H9 (cell line): ENCODE measurements around the gene CEP192. TPM values are rescaled to one million over a fixed set of nuclear protein-coding genes. Genes with fewer than 3 reads are reported as not detected.

Experiments used
- DNase-seq: peaks from one replicate; pipeline ENCODE4 v3.0.0-alpha.2; 2017
- H2AFZ ChIP-seq: one replicate; pipeline ENCODE4 v1.6.1; 2013; ENCODE audit warnings: mild to moderate bottlenecking, low read length, control low read depth, moderate library complexity
- H2AK5ac ChIP-seq: 2 replicates; pipeline ENCODE4 v1.6.1; 2013; ENCODE audit warnings: low read length, control low read depth, mixed read lengths; ENCODE audit not compliant: insufficient read length
- H2BK120ac ChIP-seq: one replicate; pipeline ENCODE4 v1.6.1; 2013; ENCODE audit warnings: low read depth, mild to moderate bottlenecking, low read length, control low read depth, inconsistent platforms; ENCODE audit not compliant: poor library complexity, severe bottlenecking
- H2BK12ac ChIP-seq: 2 replicates; pipeline ENCODE4 v1.6.1; 2013; ENCODE audit warnings: low read length, control low read depth, mixed read lengths, low read depth; ENCODE audit not compliant: insufficient read length
- H2BK15ac ChIP-seq: 2 replicates; pipeline ENCODE4 v1.6.1; 2013; ENCODE audit warnings: low read depth, low read length, control low read depth
- H2BK20ac ChIP-seq: one replicate; pipeline ENCODE4 v1.6.1; 2013; ENCODE audit warnings: low read depth, mild to moderate bottlenecking, low read length, control low read depth, inconsistent platforms; ENCODE audit not compliant: poor library complexity, severe bottlenecking
- H2BK5ac ChIP-seq: 2 replicates; pipeline ENCODE4 v1.6.1; 2013; ENCODE audit warnings: low read length, control low read depth, mixed read lengths; ENCODE audit not compliant: insufficient read length
- H3K14ac ChIP-seq: 2 replicates; pipeline ENCODE4 v1.6.1; 2013; ENCODE audit warnings: low read length, control low read depth; ENCODE audit not compliant: insufficient read depth
- H3K18ac ChIP-seq: 2 replicates; pipeline ENCODE4 v1.6.1; 2013; ENCODE audit warnings: low read depth, mild to moderate bottlenecking, mixed read lengths, low read length, control low read depth; ENCODE audit not compliant: insufficient read length
- H3K23ac ChIP-seq: 2 replicates; pipeline ENCODE4 v1.6.1; 2013; ENCODE audit warnings: low read length, control low read depth, mixed read lengths, low read depth; ENCODE audit not compliant: insufficient read length
- H3K23me2 ChIP-seq: 2 replicates; pipeline ENCODE4 v1.6.1; 2013; ENCODE audit warnings: low read depth, mild to moderate bottlenecking, mixed read lengths, low read length, control low read depth; ENCODE audit not compliant: insufficient read length, poor library complexity, severe bottlenecking
- H3K27ac ChIP-seq: 2 replicates; pipeline ENCODE4 v1.5.1; 2013; ENCODE audit warnings: low read length, control low read depth, mixed read lengths, low read depth; ENCODE audit not compliant: insufficient read length
- H3K27me3 ChIP-seq: 2 replicates; pipeline ENCODE4 v1.6.1; 2013; ENCODE audit warnings: low read length, control low read depth, inconsistent platforms; ENCODE audit not compliant: insufficient read depth
- H3K4ac ChIP-seq: 2 replicates; pipeline ENCODE4 v1.6.1; 2013; ENCODE audit warnings: low read depth, mild to moderate bottlenecking, control low read depth, inconsistent platforms, low read length, moderate library complexity
- H3K4me1 ChIP-seq: 2 replicates; pipeline ENCODE4 v1.6.1; 2013; ENCODE audit warnings: low read length, control low read depth, inconsistent platforms; ENCODE audit not compliant: insufficient read depth
- H3K4me2 ChIP-seq: 2 replicates; pipeline ENCODE4 v1.6.1; 2013; ENCODE audit warnings: low read length, control low read depth, mixed read lengths; ENCODE audit not compliant: insufficient read length, insufficient read depth
- H3K56ac ChIP-seq: 2 replicates; pipeline ENCODE4 v1.6.1; 2013; ENCODE audit warnings: low read depth, mild to moderate bottlenecking, mixed read lengths, low read length, control low read depth; ENCODE audit not compliant: insufficient read length
- H3K79me1 ChIP-seq: 2 replicates; pipeline ENCODE4 v1.6.1; 2013; ENCODE audit warnings: low read depth, mild to moderate bottlenecking, moderate library complexity, low read length, control low read depth, inconsistent platforms; ENCODE audit not compliant: insufficient read depth, poor library complexity, severe bottlenecking
- H3K79me2 ChIP-seq: 2 replicates; pipeline ENCODE4 v1.6.1; 2013; ENCODE audit warnings: low read length, control low read depth, inconsistent platforms; ENCODE audit not compliant: insufficient read depth
- H3K9ac ChIP-seq: 2 replicates; pipeline ENCODE4 v1.6.1; 2013; ENCODE audit warnings: low read length, control low read depth, mixed read lengths; ENCODE audit not compliant: insufficient read length; ENCODE audit errors: extremely low read depth
- H3K9me3 ChIP-seq: one replicate; pipeline ENCODE4 v1.6.1; 2013; ENCODE audit warnings: low read depth, low read length, inconsistent platforms; ENCODE audit not compliant: control insufficient read depth
- H3T11ph ChIP-seq: one replicate; pipeline ENCODE4 v1.6.1; 2013; ENCODE audit warnings: mild to moderate bottlenecking, low read length, control low read depth, inconsistent platforms
- H4K20me1 ChIP-seq: one replicate; pipeline ENCODE4 v1.6.1; 2013; ENCODE audit not compliant: control insufficient read depth, insufficient read length, insufficient read depth
- H4K5ac ChIP-seq: 2 replicates; pipeline ENCODE4 v1.6.1; 2013; ENCODE audit warnings: low read depth, mild to moderate bottlenecking, mixed read lengths, low read length, control low read depth; ENCODE audit not compliant: insufficient read length
- H4K8ac ChIP-seq: replicated peaks from 2 replicates; pipeline ENCODE4 v1.6.1; 2013; ENCODE audit warnings: low read length, control low read depth, mixed read lengths, low read depth; ENCODE audit not compliant: insufficient read length
- H4K91ac ChIP-seq: 2 replicates; pipeline ENCODE4 v1.6.1; 2013; ENCODE audit warnings: low read depth, mild to moderate bottlenecking, moderate library complexity, mixed read lengths, low read length, control low read depth; ENCODE audit not compliant: insufficient read length
- H3K27ac Mint-ChIP-seq, 3 experiments: 2 replicates in 2 of 3; 3 replicates in 1 of 3; pipeline ENCODE4 v1.8.0; 2020 to 2021; ENCODE audit warnings: mixed read lengths in 3 of 3, mild to moderate bottlenecking in 1 of 3, moderate library complexity in 1 of 3
- H3K27me3 Mint-ChIP-seq: 2 replicates; pipeline ENCODE4 v1.8.0; 2021; ENCODE audit warnings: low read depth, mild to moderate bottlenecking, moderate library complexity, mixed read lengths
- H3K36me3 Mint-ChIP-seq, 3 experiments: 2 replicates in 2 of 3; 3 replicates in 1 of 3; pipeline ENCODE4 v1.8.0; 2020 to 2021; ENCODE audit warnings: low read depth in 3 of 3, mixed read lengths in 3 of 3; ENCODE audit not compliant: insufficient read depth in 1 of 3
- H3K4me1 Mint-ChIP-seq, 2 experiments: 2 replicates each; pipeline ENCODE4 v1.8.0; 2020; ENCODE audit warnings: mixed read lengths in 2 of 2
- H3K4me3 Mint-ChIP-seq, 2 experiments: 2 replicates in 1 of 2; 3 replicates in 1 of 2; pipeline ENCODE4 v1.8.0; 2020 to 2021; ENCODE audit warnings: mild to moderate bottlenecking in 2 of 2, mixed read lengths in 2 of 2, moderate library complexity in 1 of 2
- H3K9me3 Mint-ChIP-seq, 2 experiments: 2 replicates in 1 of 2; 3 replicates in 1 of 2; pipeline ENCODE4 v1.8.0; 2020; ENCODE audit warnings: mild to moderate bottlenecking in 2 of 2, mixed read lengths in 2 of 2, moderate library complexity in 1 of 2
- CTCF ChIP-seq: fragments of 200-600 bp; sonication (generic); conservative IDR thresholded peaks from 3 replicates; pipeline ENCODE4 v1.8.0; 2021; ENCODE audit warnings: antibody characterized with exemption, mild to moderate bottlenecking
- WGBS: extraction: QIAGEN DNeasy Blood & Tissue Kit; methylation state at CpG from one replicate; pipeline ENCODE4 v1.1.7; 2013; ENCODE audit warnings: missing lambda C conversion rate, low lambda C conversion rate, mixed read lengths; ENCODE audit not compliant: insufficient read length; ENCODE audit errors: extremely low coverage; 5-methylcytosine and 5-hydroxymethylcytosine counted together
- total RNA-seq: library from RNA; stranded (reverse); gene quantifications from 2 replicates; pipeline ENCODE4 v1.2.1, GENCODE V29; 2021

Gene CEP192
- total RNA-seq, 1 experiment from 2014 or later, result 23.5 TPM

- no CpG with 5 or more reads among the region's 6 CpGs for WGBS
Measured at GRCh38 chr18:12998332-12999060, 7.3 kb downstream of the CEP192 start.

More at GRCh38 chr18:12998332-12999060, 7.3 kb downstream of the CEP192 start:
- Histone ChIP-seq H2BK12ac (no peak overlapping the region), H3K23ac (no peak overlapping the region), H3T11ph (no peak overlapping the region), H4K5ac (no peak overlapping the region), H2AK5ac (no peak overlapping the region), H3K4me1 (no peaks in the 10 kb centered on the region), H3K79me2 (peaks cover 18% of the 10 kb centered on the region; the same call in 1 of the 2 replicates), H3K23me2 (no peaks in the 10 kb centered on the region), H3K4ac (no peak overlapping the region), H2BK5ac (no peak overlapping the region), H3K9me3 (no peaks in the 10 kb centered on the region), H3K9ac (no peak overlapping the region), H3K4me2 (no peak overlapping the region), H3K14ac (no peak overlapping the region), H4K8ac (no peak overlapping the region), H3K56ac (no peak overlapping the region), H4K20me1 (no peaks in the 10 kb centered on the region), H3K27ac (no peak overlapping the region), H3K27me3 (no peaks in the 10 kb centered on the region), H2BK120ac (no peak overlapping the region), H4K91ac (no peak overlapping the region), H2AFZ (no peak overlapping the region), H2BK20ac (no peak overlapping the region), H3K18ac (no peak overlapping the region), H2BK15ac (no peak overlapping the region), H3K79me1 (peaks cover 5% of the 10 kb centered on the region)
- no peak overlapping the region for H3K4me3 Mint-ChIP-seq
- H3K27ac Mint-ChIP-seq, result no peak overlapping the region
- TF ChIP-seq CTCF, result no peak
- no peaks in the 10 kb centered on the region for H3K4me1 Mint-ChIP-seq
- H3K27me3 Mint-ChIP-seq, result no peaks in the 10 kb centered on the region
- peaks cover 0 to 6% (median 0%) of the 10 kb centered on the region in 3 experiments; a peak in 2 of 7 replicates for H3K36me3 Mint-ChIP-seq
- no peak for DNase-seq
- H3K9me3 Mint-ChIP-seq, result no peaks in the 10 kb centered on the region
